Non-pigmented ciliary epithelial cell (primary cell): ENCODE measurements around the gene BTG1.
A peak's percentile ranks its signal among the peaks of the same experiment; 100 is the strongest.

Experiments used
- DNase-seq: peaks from one replicate; pipeline ENCODE4 v3.0.0-alpha.2; 2010; ENCODE audit warnings: low read depth

The BTG1 gene

GRCh38 chr12:92145731-92146496, at the start of gene BTG1:
TSS of gene BTG1 (minus strand) at chr12:92145846. CDS start at chr12:92145535, 311 bp downstream.
- DNase-seq = peak; percentile 100

- DNase-seq = no peak
These were observed 48.9 kb upstream of the BTG1 start for GRCh38 chr12:92194561-92194960.

- DNase-seq = no peak
These were observed 48.2 kb upstream of the BTG1 start for GRCh38 chr12:92193846-92194245.

- DNase-seq = no peak
These were observed 47.4 kb upstream of the BTG1 start for GRCh38 chr12:92193063-92193462.

- DNase-seq = no peak
These were observed 46.7 kb upstream of the BTG1 start for GRCh38 chr12:92192360-92192759.

- no peak for DNase-seq
These were observed 45.4 kb upstream of the BTG1 start for GRCh38 chr12:92191061-92191460.

- no peak for DNase-seq
These were observed 43.0 kb upstream of the BTG1 start for GRCh38 chr12:92188517-92189188.

GRCh38 chr12:92186038-92186470, 40.4 kb upstream of the BTG1 start:
- DNase-seq = no peak

- DNase-seq = no peak
These were observed 39.4 kb upstream of the BTG1 start for GRCh38 chr12:92185052-92185451.

GRCh38 chr12:92183575-92183974, 37.9 kb upstream of the BTG1 start:
- no peak for DNase-seq

GRCh38 chr12:92178340-92178739, 32.7 kb upstream of the BTG1 start:
- DNase-seq = no peak

- DNase-seq = no peak
These were observed 31.0 kb upstream of the BTG1 start for GRCh38 chr12:92176646-92177045.

- no peak for DNase-seq
These were observed 30.3 kb upstream of the BTG1 start for GRCh38 chr12:92175961-92176360.

- no peak for DNase-seq
These were observed 24.4 kb upstream of the BTG1 start for GRCh38 chr12:92170050-92170449.

- DNase-seq = no peak
These were observed 21.4 kb upstream of the BTG1 start for GRCh38 chr12:92167075-92167474.

- DNase-seq = no peak
These were observed 19.1 kb upstream of the BTG1 start for GRCh38 chr12:92164712-92165111.

- DNase-seq = no peak
These were observed 16.4 kb upstream of the BTG1 start for GRCh38 chr12:92162079-92162478.

- no peak for DNase-seq
These were observed 13.3 kb upstream of the BTG1 start for GRCh38 chr12:92158796-92159439.

GRCh38 chr12:92156704-92157395, 11.2 kb upstream of the BTG1 start:
- DNase-seq = no peak

- no peak for DNase-seq
These were observed 10.5 kb upstream of the BTG1 start for GRCh38 chr12:92156139-92156538.

- DNase-seq = no peak
These were observed 10.1 kb upstream of the BTG1 start for GRCh38 chr12:92155733-92156132.

GRCh38 chr12:92151916-92152315, 6.3 kb upstream of the BTG1 start:
- DNase-seq = no peak

GRCh38 chr12:92149563-92149962, 3.9 kb upstream of the BTG1 start:
- no peak for DNase-seq
